Hepatocyte (in vitro differentiated cells): ENCODE measurements around the gene TMEM164. TPM values are rescaled to one million over a fixed set of nuclear protein-coding genes. Genes with fewer than 3 reads are reported as not detected.

ENCODE experiments used
- DNase-seq: peaks from one replicate; pipeline ENCODE4 v3.0.0-alpha.2; 2016; ENCODE audit warnings: low spot score
- H2AFZ ChIP-seq: fragments of 200-600 bp; sonication (generic); 2 replicates; pipeline ENCODE4 v1.6.0; 2016; ENCODE audit warnings: antibody characterized with exemption, mild to moderate bottlenecking
- H3K27ac ChIP-seq: fragments of 200-600 bp; sonication (generic); 2 replicates; pipeline ENCODE4 v1.5.1; 2016; ENCODE audit warnings: mild to moderate bottlenecking
- H3K27me3 ChIP-seq: fragments of 200-600 bp; sonication (generic); 2 replicates; pipeline ENCODE4 v1.6.1; 2016
- H3K36me3 ChIP-seq: fragments of 200-600 bp; sonication (generic); replicated peaks from 2 replicates; pipeline ENCODE4 v1.5.1; 2016; ENCODE audit warnings: low read depth; ENCODE audit not compliant: insufficient read depth
- H3K4me1 ChIP-seq: fragments of 200-600 bp; sonication (generic); 2 replicates; pipeline ENCODE4 v1.5.1; 2016; ENCODE audit warnings: mild to moderate bottlenecking, moderate library complexity; ENCODE audit not compliant: insufficient read depth
- H3K4me2 ChIP-seq: fragments of 200-600 bp; sonication (generic); 2 replicates; pipeline ENCODE4 v1.6.0; 2016
- H3K4me3 ChIP-seq: fragments of 200-600 bp; sonication (generic); 2 replicates; pipeline ENCODE4 v1.5.1; 2016; ENCODE audit warnings: mild to moderate bottlenecking
- H3K79me2 ChIP-seq: fragments of 200-600 bp; sonication (generic); 2 replicates; pipeline ENCODE4 v1.6.0; 2017; ENCODE audit warnings: mild to moderate bottlenecking
- H3K9me2 ChIP-seq: fragments of 200-600 bp; sonication (generic); replicated peaks from 2 replicates; pipeline ENCODE4 v1.6.0; 2017; ENCODE audit warnings: mild to moderate bottlenecking; ENCODE audit not compliant: insufficient read depth
- H3K9me3 ChIP-seq: fragments of 200-600 bp; sonication (generic); 2 replicates; pipeline ENCODE4 v1.5.1; 2016; ENCODE audit warnings: low read depth, mild to moderate bottlenecking
- H4K20me1 ChIP-seq: fragments of 200-600 bp; sonication (generic); 2 replicates; pipeline ENCODE4 v1.6.0; 2016; ENCODE audit warnings: mild to moderate bottlenecking; ENCODE audit not compliant: insufficient read depth, poor library complexity, severe bottlenecking
- EZH2 ChIP-seq: fragments of 200-600 bp; sonication (generic); IDR thresholded peaks from 2 replicates; pipeline ENCODE4 v1.6.1; 2016; ENCODE audit warnings: antibody characterized with exemption, mild to moderate bottlenecking, borderline replicate concordance
- EZH2phosphoT487 ChIP-seq: fragments of 200-600 bp; sonication (generic); IDR thresholded peaks from one replicate; pipeline ENCODE4 v1.6.1; 2018; ENCODE audit warnings: antibody characterized with exemption, mild to moderate bottlenecking, low read depth, moderate library complexity; ENCODE audit not compliant: unreplicated experiment, severe bottlenecking
- WGBS: methylation state at CpG from one replicate; pipeline ENCODE4 v1.1.6; 2016; ENCODE audit warnings: low lambda C conversion rate; ENCODE audit errors: missing lambda C conversion rate; 5-methylcytosine and 5-hydroxymethylcytosine counted together
- polyA plus RNA-seq: library from polyadenylated mRNA; unstranded; fragments of >200 nt; fragmentation: Nextera tagmentation; extraction: Ambion mirVana; gene quantifications from 2 replicates; pipeline ENCODE4 v1.2.1, GENCODE V29; 2016
- total RNA-seq: library from RNA; depleted of rRNA; stranded (reverse); fragments of >200 nt; gene quantifications from 2 replicates; pipeline ENCODE4 v1.2.3, GENCODE V29; 2014
- TF ChIP-seq, protein P1 (sequence below): fragments of 200-600 bp; sonication (generic); IDR thresholded peaks from 2 replicates; pipeline ENCODE4 v1.5.1; 2016; ENCODE audit warnings: antibody characterized with exemption, mild to moderate bottlenecking; ENCODE audit not compliant: poor library complexity

The TMEM164 gene
- total and polyA plus RNA-seq, 2 experiments from 2014 or later: 5.4 to 34.2 TPM

DNA sequence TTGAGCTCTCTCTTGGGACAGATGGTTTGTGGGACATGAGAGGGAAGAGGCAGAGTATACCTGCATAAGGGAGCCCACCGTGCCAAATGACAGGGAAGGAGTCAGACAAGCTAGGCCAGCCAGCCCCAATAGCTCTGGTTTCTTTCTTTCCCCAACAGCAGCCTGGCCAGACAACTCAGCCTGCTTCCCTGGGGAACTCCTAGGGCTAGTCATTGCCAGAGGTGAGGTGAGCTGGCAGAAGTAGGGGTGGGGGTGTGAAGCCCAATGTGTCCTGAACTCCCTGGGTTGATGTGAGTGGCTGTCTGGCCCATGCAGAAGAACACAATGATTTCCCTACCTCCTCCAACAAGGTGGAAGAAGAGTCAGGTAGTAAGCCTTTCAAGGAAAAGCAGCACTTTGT, 179.4 kb downstream of the TMEM164 start:
- Histone ChIP-seq H3K79me2 (no peaks in the 10 kb centered on the region), H3K9me3 (peaks cover 4% of the 10 kb centered on the region), H3K36me3 (no peaks in the 10 kb centered on the region), H3K9me2 (no peaks in the 10 kb centered on the region), H2AFZ (no peak overlapping the region), H3K4me1 (peaks cover 6% of the 10 kb centered on the region), H3K4me3 (no peak overlapping the region), H4K20me1 (no peaks in the 10 kb centered on the region), H3K27me3 (no peaks in the 10 kb centered on the region), H3K27ac (no peak overlapping the region), H3K4me2 (no peak overlapping the region)
- no peak for DNase-seq
- WGBS: 67% methylated on average over 1 of the region's 1 CpG
- TF ChIP-seq, protein P1, sequence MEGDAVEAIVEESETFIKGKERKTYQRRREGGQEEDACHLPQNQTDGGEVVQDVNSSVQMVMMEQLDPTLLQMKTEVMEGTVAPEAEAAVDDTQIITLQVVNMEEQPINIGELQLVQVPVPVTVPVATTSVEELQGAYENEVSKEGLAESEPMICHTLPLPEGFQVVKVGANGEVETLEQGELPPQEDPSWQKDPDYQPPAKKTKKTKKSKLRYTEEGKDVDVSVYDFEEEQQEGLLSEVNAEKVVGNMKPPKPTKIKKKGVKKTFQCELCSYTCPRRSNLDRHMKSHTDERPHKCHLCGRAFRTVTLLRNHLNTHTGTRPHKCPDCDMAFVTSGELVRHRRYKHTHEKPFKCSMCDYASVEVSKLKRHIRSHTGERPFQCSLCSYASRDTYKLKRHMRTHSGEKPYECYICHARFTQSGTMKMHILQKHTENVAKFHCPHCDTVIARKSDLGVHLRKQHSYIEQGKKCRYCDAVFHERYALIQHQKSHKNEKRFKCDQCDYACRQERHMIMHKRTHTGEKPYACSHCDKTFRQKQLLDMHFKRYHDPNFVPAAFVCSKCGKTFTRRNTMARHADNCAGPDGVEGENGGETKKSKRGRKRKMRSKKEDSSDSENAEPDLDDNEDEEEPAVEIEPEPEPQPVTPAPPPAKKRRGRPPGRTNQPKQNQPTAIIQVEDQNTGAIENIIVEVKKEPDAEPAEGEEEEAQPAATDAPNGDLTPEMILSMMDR: no peak
- no peak for TF ChIP-seq EZH2
- TF ChIP-seq EZH2phosphoT487: no peak

DNA sequence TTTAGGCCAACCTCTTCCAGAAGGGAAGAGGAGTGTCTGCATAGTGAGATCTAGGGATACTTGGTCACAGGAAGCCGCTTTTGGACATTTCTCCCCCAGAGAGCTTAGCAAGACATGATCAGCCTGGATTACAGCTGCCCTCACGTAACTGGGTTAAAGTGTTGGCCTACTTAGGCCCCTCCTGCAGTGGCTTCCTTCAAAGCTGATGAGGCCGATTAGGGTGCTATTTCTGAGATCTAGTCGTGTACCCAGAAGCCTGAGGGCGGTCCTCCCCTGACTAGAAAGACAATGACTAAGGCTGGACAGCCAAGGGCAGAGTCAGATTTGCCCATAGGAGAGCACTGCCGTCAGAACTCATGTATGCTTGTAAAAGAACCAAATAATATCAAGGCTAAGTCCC, 180.0 kb downstream of the TMEM164 start:
- Histone ChIP-seq H3K27ac (no peak overlapping the region), H3K4me2 (no peak overlapping the region), H4K20me1 (no peaks in the 10 kb centered on the region), H3K9me3 (peaks cover 4% of the 10 kb centered on the region), H3K27me3 (no peaks in the 10 kb centered on the region), H3K9me2 (no peaks in the 10 kb centered on the region), H3K79me2 (no peaks in the 10 kb centered on the region), H2AFZ (no peak overlapping the region), H3K36me3 (no peaks in the 10 kb centered on the region), H3K4me1 (peaks cover 6% of the 10 kb centered on the region), H3K4me3 (no peak overlapping the region)
- 68% methylated on average over 6 of the region's 6 CpGs for WGBS
- no peak for DNase-seq
- TF ChIP-seq EZH2: no peak

DNA sequence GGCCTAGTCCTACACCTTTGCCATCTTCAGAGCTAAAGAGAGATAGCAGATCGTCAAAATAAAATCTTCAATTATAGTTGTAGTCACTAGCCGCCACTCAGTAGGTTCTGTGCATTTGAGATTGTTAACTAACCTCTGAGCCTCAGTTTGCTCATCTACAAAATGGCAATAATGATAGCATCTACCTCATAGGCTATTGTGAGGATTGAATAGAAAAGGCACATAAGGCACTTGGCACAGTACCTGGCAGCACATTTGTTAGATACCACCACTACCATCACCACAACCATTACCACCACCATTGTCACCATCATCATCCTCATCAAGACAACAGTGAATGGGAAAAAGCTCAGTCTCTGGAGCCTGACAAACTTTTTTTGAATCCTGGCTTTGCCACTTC, 180.4 kb downstream of the TMEM164 start:
- 90% methylated on average over 2 of the region's 2 CpGs for WGBS
- H3K79me2 ChIP-seq: no peaks in the 10 kb centered on the region
- H3K27me3 ChIP-seq: no peaks in the 10 kb centered on the region
- H3K36me3 ChIP-seq: no peaks in the 10 kb centered on the region
- H4K20me1 ChIP-seq: no peaks in the 10 kb centered on the region
- peaks cover 4% of the 10 kb centered on the region for H3K9me3 ChIP-seq
- TF ChIP-seq EZH2phosphoT487 (no peak), EZH2 (no peak)
- TF ChIP-seq, protein P1: no peak
- H3K9me2 ChIP-seq: no peaks in the 10 kb centered on the region
- H3K27ac ChIP-seq: no peak overlapping the region
- H3K4me1 ChIP-seq: peaks cover 6% of the 10 kb centered on the region
- no peak overlapping the region for H3K4me2 ChIP-seq
- no peak for DNase-seq
- H3K4me3 ChIP-seq: no peak overlapping the region
- H2AFZ ChIP-seq: no peak overlapping the region

DNA sequence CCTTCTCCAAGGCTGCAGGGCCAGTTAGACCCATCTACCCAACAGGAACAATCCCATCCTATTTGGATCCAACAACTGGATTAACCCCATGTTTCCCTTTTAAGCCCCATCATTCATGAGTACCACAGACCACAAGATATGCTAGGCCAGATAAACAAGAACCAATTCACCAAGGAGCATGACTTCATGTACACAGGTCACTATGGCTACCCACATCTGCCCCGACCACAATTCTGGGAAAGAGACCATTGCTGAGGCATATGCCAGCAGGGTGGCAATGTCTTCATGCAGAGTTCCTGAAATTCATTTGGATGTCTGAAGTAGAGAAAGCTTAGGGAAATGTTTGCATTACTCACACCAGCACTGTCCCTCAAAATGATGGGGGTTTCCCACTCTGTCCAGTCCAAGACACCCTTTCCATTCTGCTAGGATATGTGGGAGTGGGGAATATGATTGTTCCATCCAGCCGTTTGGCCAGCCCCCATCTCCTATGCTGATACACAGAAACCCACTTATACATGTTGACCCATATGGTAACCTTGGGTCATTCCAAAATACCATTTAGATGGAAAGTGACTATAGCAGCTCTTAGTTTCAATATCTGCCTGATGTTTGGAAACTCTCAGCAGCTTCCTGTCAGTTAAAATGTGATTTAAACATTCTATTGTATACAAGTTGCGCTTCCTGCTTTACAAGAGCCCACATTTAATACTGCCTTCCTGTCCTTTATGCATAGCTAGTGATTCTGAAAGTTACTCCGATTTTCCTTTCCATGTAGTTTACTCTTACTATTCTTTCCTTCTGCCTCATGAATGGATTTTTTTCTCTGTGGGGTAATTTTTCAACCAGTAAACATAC, 186.0 kb downstream of the TMEM164 start:
- H3K27me3 ChIP-seq: no peaks in the 10 kb centered on the region
- no peaks in the 10 kb centered on the region for H4K20me1 ChIP-seq
- no peaks in the 10 kb centered on the region for H3K79me2 ChIP-seq
- no peaks in the 10 kb centered on the region for H3K36me3 ChIP-seq
- H3K9me2 ChIP-seq: no peaks in the 10 kb centered on the region
- peaks cover 4% of the 10 kb centered on the region for H3K9me3 ChIP-seq
- 70% methylated on average over 4 of the region's 4 CpGs for WGBS
- no peak overlapping the region for H2AFZ ChIP-seq
- no peaks in the 10 kb centered on the region for H3K4me1 ChIP-seq
- no peak for DNase-seq
- TF ChIP-seq, protein P1: no peak
- TF ChIP-seq EZH2 (no peak), EZH2phosphoT487 (no peak)
- H3K4me2 ChIP-seq: no peak overlapping the region
- no peak overlapping the region for H3K4me3 ChIP-seq
- H3K27ac ChIP-seq: no peak overlapping the region
